Activated CD4-positive, CD25-positive, alpha-beta regulatory T cell treated with anti-CD3 and anti-CD28 coated beads, Interleukin-2, amount 50 U/mL, for 24 hours (primary cell): Measurements from ENCODE around the gene MPP7.
"Not testable (repeated sequence)": the region's sequence is repeated elsewhere in the genome, so short reads cannot be mapped to it uniquely, and the experiment has no call there.

Experiments used
- ATAC-seq, 2 donors: fragments of 150-1000 bp; cut with Tn5 transposase; one replicate each; pipeline ENCODE4 v1.10.0; 2021; ENCODE audit warnings: mild to moderate bottlenecking in 1 of 2, moderate library complexity in 1 of 2

Gene MPP7

DNA sequence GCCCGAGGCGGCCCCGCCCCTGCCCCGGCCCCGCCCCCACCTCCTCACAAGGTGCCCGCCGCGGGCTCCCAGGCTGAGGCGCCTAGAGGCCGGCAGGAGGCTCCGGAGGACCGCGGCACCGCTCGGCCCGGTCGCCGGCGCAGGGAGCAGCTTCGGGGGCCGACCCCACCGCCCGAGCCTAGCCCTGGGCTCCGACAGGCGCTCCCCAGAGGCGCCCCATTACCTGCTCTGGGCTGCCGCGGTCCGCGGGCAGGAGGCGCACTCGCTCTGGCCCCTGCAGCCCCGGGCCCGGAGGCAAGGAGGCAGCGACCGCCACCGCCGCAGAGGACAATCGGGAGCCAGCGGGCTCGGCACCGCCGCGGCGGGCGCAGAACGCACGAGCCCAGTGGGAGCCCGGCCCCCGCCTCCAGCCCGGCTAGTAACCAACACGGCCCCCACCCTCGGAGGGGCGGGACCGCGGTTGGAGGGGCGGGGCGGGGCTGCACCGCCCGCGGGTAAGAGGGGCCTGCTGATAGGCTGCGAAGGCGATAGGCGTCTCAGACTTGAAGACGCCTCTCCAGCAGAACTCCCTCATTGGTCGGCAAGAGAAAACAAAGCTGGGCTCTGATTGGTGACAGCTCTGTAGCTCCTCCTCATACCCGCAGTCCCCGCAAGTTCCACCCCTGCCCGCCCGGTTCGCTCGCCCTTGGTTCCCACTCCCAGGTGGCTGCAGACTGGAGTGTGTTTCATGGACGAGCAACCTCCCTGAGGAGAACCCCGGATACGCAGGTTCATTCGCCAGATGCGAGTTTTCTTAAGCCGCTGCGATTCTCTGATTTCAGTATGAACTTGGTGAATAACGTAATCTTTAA, at the start of gene MPP7:
TSS of gene MPP7 (minus strand) at position 427 of the 851 bp plus-strand sequence. CDS start 64,460 bp downstream, outside the sequence.
- ATAC-seq, result peak; percentile 96 to 97

DNA sequence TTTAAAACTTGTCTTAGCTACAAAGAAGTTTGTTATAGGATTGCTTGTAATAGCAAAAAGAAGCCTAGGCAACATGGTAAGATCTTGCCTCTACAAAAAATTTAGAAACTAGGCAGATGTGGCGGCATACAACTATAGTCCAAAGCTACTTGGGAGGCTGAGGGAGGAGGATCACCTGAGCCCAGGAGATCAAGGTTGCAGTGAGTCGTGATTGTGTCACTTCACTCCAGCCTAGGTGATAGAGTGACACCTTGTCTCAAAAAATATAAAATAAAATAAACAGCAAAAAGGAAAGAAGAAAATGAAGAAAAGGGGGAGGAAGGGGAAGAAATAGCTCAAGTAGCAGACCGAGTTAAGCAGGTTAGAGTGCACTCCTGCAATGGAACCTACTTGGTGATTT, 47.0 kb upstream of the MPP7 start:
- no peak for ATAC-seq

DNA sequence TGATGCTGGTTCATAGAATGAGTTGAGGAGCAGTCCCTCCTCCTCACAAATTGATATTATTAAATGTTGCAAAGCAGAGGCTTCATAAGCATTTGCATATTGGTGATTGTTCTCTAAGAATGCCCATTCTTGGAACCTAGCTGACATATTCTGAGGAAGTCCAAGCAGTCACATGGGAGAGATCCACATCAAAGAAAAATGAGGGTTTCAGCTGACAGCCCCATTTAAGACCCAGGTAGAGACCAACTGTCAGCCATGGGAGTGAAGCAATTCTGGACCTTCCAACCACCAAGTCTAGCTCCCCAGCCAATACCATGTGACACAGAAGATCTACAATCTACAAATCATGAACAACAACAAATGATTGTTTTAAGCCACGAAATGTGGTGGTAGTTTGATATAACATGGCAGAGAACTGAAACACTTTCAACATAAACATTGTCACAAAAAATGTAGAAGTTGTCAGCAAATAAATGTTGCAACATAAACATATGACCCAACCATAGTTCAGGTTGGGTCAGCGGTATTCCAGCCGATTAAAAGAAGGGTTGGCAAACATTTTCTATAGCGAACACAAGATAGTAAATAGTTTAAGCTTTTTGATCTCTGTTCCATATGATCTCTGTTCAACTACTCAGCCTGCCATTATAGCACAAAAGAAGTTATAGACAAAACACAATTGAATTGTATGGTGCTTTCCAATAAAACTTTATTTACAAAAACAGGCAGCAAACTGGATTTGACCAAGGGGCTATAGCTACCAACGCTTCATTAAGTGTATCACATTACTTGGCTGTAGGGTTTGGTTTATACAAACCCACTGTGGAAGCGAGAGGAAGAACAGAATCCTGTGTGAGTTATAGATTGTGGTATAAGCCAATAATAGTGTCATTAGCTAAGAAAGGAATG, 41.4 kb upstream of the MPP7 start:
- no peak for ATAC-seq

DNA sequence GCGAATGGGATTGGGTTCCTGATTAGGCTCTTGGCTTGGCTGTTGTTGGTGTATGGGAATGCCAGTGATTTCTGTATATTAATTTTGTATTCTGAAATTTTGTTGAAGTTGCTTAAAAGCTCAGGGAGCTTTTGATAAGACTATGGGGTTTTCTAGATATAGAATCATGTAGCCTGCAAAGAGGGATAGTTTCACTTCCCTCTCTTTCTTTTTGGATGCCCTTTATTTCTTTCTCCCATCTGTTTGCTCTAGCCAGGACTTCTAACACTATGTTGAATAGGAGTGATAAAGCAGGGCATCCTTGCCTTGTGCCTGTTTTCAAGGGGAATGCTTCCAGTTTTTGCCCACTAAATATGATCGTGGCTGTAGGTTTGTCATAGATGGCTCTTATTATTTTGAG, 40.4 kb upstream of the MPP7 start:
- ATAC-seq, result no peak

DNA sequence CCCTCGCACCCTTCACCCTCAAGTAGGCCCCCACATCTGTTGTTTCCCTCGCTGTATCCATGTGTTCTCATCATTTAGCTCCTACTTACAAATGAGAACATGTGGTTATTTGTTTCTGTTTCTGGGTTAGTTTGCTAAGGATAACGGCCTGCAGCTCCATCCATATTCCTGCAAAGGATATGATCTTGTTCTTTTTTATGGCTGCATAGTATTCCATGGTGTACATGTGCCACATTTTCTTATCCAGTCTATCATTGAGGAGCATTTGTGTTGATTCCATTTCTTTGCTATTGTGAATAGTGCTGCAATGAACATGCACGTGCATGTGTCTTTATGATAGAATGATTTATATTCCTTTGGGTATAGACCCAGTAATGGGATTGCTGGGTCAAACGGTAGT, 38.8 kb upstream of the MPP7 start:
- ATAC-seq, result not testable (repeated sequence)

DNA sequence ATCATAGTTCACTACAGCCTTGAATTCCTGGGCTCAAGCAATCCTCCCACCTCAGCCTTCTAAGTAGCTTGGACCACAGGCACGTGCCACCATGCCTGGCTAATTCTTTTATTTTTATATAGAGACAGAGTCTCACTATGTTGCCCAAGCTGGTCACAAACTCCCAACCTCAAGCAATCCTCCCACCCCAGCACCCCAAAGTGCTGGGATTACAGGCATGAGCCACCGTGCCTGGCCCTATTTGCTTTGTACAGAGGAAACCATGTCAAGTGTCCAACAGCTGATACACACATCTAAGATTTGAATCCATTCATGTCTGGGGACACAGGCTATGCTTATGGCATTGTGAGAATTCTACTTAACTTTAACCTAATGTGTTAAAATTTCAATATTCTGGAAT, 29.9 kb upstream of the MPP7 start:
- no peak for ATAC-seq

DNA sequence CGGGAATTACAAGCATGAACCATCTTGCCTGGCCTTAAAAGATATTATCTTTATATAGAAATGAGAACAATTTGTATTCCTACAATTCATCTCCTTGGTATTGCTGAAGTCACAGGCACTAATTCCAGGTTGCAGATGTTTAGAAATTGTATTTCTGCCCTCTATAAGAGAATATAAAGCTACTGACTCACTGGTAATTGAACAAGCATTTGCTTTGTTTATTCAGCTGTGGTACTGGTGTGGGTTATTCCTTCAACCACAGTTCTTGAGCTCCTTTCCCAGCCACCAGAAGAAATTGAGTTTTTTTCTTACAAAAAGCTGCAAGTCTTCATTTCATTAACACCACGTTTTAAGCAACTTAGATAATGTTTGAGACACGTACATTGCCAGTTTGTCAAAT, 29.0 kb upstream of the MPP7 start:
- no peak for ATAC-seq

DNA sequence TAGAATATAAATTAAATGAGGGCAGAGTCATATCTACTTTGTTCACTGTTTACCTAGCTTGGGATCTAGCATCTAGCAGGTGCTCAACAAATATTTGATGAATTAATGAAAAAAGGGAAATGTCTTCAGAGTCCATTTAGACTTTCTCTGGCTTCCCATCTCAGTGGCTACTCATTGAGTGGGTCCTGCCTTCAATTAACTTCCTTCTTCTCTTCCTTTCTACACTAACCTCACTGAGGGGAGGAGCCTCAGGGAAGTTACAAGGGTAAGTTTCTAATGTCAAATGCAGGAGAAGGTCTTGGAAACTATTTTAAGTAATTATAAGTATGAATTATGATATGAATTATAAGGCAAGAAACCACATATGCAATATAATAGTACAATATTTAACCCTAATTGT, 28.2 kb upstream of the MPP7 start:
- ATAC-seq, result no peak

DNA sequence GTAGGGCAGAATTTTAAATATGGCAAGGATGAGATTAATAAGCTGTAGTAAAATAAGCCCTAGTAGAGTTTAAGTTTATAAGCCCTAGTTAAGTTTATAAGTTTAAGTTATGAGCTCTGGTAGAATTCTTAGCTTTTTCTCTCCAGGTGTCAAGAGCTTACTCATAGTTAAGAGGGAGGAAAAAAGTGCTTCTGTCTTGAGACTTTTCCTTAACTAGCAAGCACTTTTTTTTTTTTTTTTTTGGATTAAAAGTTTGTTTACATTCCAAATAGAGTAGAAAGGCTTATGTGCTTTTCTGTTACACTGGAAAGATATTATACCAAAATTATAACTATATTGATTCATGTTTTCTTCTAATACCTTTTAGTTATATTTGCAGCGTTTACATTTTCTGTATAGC, 25.5 kb upstream of the MPP7 start:
- ATAC-seq, result no peak

DNA sequence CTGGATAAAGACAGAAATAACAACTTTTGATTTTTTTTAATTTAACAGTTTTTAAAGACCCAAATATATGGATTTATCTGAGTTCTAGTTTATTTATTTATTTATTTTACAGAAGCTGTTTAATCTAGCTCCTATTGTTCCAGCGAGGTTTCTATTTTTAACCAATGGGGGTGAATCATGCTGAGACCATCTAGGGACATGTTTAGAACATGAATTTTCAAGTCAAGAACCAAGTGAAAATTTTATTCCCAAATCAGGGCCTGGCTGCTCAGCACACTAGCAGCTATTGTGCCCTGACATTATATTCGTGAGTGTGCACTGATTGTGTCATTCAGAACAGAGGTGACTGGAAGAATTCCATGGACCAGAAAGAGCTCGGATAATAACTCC, 24.6 kb upstream of the MPP7 start:
- ATAC-seq, result no peak

DNA sequence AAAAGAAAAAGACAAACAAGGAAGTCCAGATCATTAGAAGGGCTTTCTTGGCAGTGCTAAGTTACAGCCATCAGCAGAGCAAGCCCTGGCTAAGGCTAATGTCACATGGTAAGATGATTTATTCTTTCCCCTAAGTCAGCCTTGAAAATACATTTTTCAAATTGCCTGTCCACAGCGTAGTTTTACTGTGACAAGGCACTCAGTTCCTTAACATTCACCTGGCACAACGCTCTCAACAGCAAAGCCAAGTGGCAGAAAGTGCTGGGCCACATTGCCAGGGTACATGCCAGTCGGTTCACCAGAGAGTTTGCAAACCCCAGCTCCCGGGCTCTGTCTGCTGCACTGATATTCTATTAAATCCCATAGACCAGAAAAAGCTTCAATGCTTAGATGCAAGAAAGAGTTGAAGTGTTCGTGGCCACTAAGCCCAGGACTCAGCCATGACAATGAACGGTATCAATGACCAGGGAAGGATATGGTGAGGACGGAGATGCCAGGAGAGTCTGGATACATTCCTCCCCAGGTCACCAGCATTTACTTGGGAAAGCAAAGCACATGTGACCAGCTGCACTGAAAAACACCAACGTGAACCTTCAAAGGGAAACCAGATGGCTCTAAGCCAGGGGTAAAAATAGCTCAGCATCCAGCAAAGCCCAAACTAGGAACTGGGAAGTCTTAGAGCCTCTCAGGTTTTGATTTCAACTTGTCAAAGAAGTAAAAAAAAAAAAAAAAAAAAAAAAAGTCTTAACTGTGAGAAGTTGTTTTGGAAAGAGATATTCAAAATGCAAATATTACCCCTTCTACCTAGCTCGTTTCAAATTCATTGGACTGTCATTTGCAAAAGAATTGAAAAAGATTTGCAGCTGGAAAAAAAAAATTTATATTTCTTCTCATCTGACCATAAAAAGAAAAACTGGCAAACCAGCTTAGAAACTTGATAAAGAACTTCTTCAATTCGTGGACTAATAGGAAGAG, 23.9 kb upstream of the MPP7 start:
- no peak for ATAC-seq

DNA sequence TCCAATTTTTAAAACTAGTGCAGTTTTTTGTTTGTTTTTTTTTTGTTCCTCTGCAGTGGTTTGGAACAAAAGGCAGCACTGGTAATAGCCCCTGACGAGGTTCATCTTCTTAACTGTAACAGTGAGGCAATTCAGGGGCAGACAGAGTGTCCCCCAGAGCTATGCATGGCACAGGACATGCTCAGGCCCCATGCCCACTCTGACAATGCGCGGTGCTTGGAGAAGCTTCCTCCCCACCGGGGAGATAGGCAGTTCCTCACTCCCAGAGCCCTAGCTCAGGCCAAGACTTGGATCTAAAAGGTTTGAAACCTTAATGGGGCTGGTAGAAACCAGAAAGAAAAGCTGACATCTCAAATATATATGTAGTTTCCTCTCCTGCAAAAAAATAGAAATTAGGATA, 17.9 kb upstream of the MPP7 start:
- ATAC-seq, result no peak

DNA sequence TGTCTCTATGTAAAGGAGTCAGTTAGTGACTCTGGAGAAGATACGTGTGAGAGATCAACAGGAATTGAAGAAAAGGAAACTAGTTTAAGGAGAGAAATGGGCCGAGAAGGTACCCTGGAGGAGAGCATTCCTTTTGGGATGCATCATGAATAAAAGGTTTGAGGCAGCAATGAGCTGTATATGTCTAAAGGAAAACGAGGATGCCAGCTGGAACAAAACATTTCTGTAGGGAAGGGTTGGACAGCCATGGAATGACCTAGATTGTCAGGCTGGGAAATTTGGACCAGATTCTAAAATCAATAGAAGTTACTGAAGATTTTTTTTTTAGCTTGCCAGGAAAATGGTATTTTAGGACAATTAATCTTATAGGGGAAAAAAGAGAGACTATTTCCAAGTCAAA, 17.2 kb upstream of the MPP7 start:
- no peak for ATAC-seq

DNA sequence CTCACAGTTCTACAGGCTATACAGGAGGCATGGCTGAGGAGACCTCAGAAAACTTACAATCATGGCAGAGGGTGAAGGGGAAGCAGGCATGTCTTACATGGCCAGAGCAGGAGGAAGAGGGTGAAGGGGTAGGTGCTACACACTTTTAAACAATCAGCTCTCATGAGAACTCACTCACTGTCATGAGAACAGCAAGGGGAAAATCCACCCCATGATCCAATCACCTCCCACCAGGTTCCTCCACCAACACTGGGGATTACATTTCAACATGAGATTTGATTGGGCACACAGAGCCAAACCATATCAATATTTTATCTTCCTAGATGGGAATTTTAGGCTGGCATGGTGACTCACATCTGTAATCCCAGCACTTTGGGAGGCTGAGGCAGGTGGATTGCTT, 16.2 kb upstream of the MPP7 start:
- not testable (repeated sequence) for ATAC-seq

DNA sequence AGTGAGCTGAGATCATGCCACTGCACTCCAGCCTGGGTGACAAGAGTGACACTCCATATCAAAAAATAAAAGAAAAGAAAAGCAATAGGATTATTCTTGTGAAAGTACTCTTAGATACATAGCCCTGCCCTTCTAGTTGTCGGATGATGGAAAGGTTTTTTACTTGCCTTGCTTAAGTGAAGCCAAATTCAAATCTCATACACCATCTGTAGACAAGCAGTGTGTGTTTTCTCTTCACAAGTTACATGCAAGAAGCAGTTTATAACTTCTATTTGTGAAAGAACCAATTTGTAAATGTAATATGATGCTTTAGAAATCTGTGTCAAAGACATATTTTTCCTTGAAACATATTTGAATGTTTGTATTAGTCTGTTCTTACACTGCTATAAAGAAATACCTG, 15.8 kb upstream of the MPP7 start:
- no peak for ATAC-seq

DNA sequence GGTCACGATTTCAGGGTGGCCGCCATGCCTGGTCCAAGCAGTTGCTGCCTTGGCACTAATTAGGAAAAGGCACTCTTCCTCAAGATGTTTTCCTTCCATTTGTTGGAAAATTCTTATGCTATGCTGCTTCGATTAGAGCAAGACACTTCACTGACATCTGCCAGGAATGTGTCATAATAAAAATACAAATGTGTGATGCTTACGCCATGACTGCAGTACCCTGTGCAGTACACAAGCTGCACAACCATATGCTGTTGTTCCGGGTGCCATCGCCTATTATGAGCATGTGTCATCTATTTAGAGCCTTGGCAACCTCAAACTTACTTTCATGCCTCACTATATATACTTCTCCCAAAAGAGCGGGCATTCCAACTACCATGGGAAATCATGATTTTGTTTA, 14.9 kb upstream of the MPP7 start:
- ATAC-seq, result no peak

DNA sequence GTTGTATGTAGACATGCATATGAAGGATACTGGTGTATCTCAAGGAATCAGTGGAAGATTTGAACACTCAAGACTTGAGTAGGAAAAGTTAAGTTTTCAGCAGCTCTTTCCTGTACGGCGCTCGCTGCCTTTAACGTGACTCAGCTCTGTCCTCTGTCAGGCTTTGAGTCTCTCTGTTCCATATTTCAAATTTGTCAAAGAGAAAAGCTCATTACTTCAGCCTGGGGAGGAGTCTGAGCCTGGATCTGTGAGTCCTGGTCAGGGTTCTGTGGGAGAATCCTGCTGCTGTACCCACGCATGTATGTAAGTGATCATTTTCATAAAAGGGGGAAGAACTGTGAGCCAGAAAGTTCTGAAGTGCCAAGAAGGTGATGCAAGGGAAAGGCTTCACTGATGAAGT, 13.8 kb upstream of the MPP7 start:
- ATAC-seq, result no peak

DNA sequence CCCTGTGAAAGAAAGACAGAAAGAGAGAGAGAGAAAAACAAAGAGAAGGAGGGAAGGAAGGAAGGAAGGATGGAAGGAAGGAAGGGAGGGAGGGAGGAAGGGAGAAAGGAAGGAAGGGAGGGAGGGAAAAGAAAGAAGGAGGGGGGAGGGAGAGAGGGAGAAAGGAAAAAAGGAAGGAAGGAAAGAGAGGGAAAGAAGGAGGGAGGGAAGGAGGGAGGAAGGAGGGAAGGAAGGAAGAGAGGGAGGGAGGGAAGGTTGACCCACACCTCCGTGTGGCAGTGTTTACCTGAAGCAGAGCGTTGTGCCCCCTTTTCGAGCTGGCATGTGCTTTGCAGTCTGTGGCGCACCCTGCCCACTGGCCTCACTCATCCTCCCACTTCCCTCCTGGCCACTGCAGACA, 12.3 kb upstream of the MPP7 start:
- no peak for ATAC-seq

DNA sequence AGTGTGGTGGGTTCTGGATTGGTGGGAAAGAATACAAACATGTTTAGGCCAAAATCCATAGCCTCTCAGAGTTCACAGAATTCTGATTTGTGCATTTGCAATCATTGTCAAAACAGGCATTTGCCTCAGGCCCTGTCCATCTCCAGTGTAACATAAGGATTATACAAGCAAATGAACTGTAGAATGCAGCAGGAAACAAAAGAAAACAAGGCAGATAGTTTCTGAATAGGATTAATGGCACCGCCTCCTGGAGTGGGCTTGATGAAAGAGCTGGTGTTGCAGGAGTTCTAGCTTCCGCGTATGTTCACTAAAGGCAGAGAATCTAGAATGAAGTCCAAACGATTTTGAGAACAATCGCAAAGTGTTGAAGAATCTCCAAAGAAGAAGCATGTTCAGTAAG, 11.3 kb upstream of the MPP7 start:
- ATAC-seq, result no peak

DNA sequence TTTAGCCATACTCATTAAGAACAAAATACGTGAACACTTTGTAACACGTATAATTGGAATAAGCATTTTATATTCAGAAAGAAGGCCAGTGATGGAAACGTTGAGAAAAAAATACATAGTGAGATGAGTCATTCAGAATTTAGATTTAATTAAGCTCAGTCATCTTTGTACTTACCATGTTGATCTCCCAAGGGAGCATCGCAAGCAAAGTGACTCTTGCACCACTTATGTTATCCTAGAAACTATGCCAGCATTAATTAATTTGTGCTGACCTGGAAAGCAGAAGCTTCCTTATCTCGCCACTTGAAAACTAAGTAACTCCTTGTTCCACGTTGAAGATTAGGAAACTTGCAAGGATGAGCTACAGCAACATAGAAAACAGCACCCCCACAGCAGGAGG, 9.7 kb upstream of the MPP7 start:
- ATAC-seq, result no peak

DNA sequence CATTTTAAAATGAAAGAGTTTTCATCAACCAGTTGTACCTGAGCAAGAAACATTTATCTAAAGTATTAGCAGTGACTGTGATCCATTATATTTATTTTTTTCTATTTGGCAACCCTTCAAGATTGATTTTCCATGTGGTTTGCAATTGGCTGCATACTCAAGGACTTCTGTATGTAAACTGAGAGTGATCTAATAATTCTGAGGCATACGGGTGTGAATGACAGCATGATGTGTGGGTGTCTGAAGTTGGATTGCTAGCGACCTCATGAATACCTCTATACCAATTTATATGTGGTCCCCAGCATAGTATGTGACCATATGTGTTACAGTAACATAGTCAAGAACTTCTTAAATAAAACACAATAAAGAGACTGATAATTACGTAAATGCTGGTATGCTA, 8.2 kb upstream of the MPP7 start:
- ATAC-seq, result no peak

DNA sequence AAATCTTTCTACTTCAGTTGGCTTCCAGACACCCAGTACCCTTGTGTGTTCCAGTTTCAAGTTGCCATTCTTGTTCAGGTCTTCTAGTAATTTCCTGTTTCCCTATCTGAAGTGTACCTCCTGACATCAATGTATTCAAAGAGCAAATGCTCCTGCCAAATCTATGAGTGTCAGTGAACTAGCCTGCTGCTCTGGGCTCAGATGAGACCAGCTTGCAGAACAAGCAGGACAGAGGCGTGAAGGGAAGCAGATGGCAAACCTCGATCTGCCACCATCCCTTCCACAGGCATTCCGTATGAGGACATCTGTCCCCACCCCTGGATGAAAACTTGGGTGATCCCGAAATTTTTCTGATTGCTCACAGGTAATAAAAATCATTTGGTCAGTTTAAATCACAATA, 4.4 kb upstream of the MPP7 start:
- no peak for ATAC-seq

DNA sequence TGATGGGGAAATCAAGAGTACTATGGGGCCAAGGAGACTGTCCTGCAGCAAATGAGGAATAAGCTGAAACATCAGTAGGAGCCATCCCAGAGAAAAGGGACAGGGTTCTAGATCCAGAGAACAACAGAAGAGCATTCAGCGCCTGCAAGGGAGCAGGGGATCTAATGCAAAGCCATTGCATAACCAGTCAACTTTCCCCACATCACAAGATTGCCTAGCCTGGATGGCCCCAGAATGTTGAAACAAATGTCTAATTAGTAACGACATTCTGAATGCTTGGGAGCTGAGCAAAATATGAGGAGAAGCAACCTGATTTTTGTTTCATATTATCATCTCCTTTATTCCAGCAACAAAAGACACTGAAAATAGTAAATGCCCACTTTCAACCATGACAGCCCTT, 2.7 kb upstream of the MPP7 start:
- ATAC-seq, result no peak
